ENCODE data around the gene OSBPL1A. TPM values are rescaled to one million over a fixed set of nuclear protein-coding genes. Genes with fewer than 3 reads are reported as not detected.

Gene OSBPL1A
- total and polyA plus RNA-seq, 2 experiments from 2014 or later, result 14.9 to 24.1 TPM

DNA sequence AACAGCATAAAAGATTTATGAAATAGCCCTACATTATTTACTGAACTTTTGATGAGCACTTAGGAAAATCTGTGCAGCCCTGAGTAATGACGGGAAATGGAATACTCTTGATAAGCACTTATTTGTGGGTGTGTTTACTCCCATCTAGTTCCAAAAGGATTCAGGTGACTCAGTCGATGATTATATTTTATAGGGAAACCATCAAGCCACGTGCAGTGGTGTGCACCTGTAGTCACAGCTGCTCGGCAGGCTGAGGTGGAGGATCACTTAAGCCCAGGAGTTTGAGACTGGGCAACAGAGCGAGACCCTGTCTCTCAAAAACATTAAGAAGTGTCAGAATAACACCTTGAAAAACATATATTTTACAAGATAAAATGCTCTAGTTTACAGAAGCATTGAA is 166.9 kb downstream of the OSBPL1A start:
- Histone ChIP-seq H3K4me1 (ENCODE audit: insufficient read depth) (peaks cover 26% of the 10 kb centered on the region), H3K4me2 (ENCODE audit: unreplicated experiment) (no peak overlapping the region), H3K36me3 (ENCODE audit: low read depth) (no peaks in the 10 kb centered on the region), H2AFZ (no peak overlapping the region), H3K79me2 (ENCODE audit: insufficient read depth) (no peaks in the 10 kb centered on the region), H3K9ac (no peak overlapping the region), H3F3A (ENCODE audit: insufficient read depth) (peaks cover 21% of the 10 kb centered on the region), H3K27me3 (replicated peaks; ENCODE audit: insufficient read depth) (no peaks in the 10 kb centered on the region), H3K4me3 (no peak overlapping the region), H3K27ac (no peak overlapping the region), H4K20me1 (ENCODE audit: insufficient read depth) (no peaks in the 10 kb centered on the region), H3K9me2 (ENCODE audit: insufficient read depth) (no peaks in the 10 kb centered on the region), H3K9me3 (ENCODE audit: low read depth) (no peaks in the 10 kb centered on the region)
- TF ChIP-seq EZH2phosphoT487 (IDR thresholded peaks at IDR 0.05; ENCODE audit: insufficient read depth, low read depth) (no peak), EZH2 (IDR thresholded peaks at IDR 0.05; ENCODE audit: insufficient read depth, poor library complexity, severe bottlenecking) (no peak)
- no peak for DNase-seq
- in situ Hi-C loops (cut with MboI), result no loop called here
- 97 to 98% methylated on average over 5 of the region's 5 CpGs for WGBS, 2 experiments (ENCODE audit: low coverage in 1 of 2, low lambda C conversion rate in 2 of 2, missing lambda C conversion rate in 2 of 2)

- no peaks in the 10 kb centered on the region for H3K36me3 ChIP-seq (ENCODE audit: low read depth)
- TF ChIP-seq EZH2 (IDR thresholded peaks at IDR 0.05; ENCODE audit: insufficient read depth, poor library complexity, severe bottlenecking) (no peak), EZH2phosphoT487 (IDR thresholded peaks at IDR 0.05; ENCODE audit: insufficient read depth, low read depth) (no peak)
- H3K9me3 ChIP-seq (ENCODE audit: low read depth), result no peaks in the 10 kb centered on the region
- H3K27ac ChIP-seq, result no peak overlapping the region
- in situ Hi-C loops (cut with MboI), result no loop called here
- no peaks in the 10 kb centered on the region for H3K9me2 ChIP-seq (ENCODE audit: insufficient read depth)
- H3K4me2 ChIP-seq (ENCODE audit: unreplicated experiment), result peak overlapping the region; percentile 21
- H3K79me2 ChIP-seq (ENCODE audit: insufficient read depth), result no peaks in the 10 kb centered on the region
- H3K4me3 ChIP-seq, result no peak overlapping the region
- no peak overlapping the region for H3K9ac ChIP-seq
- H3K27me3 ChIP-seq (replicated peaks; ENCODE audit: insufficient read depth), result no peaks in the 10 kb centered on the region
- no peaks in the 10 kb centered on the region for H4K20me1 ChIP-seq (ENCODE audit: insufficient read depth)
- peaks cover 21% of the 10 kb centered on the region for H3F3A ChIP-seq (ENCODE audit: insufficient read depth)
- 89 to 96% methylated on average over 6 of the region's 6 CpGs for WGBS, 2 experiments (ENCODE audit: low coverage in 1 of 2, low lambda C conversion rate in 2 of 2, missing lambda C conversion rate in 2 of 2)
- peak; percentile 16 for DNase-seq
- H2AFZ ChIP-seq, result no peak overlapping the region
- H3K4me1 ChIP-seq (ENCODE audit: insufficient read depth), result peaks cover 26% of the 10 kb centered on the region
These were observed 169.0 kb downstream of the OSBPL1A start for GRCh38 chr18:24228667-24229041.

DNA sequence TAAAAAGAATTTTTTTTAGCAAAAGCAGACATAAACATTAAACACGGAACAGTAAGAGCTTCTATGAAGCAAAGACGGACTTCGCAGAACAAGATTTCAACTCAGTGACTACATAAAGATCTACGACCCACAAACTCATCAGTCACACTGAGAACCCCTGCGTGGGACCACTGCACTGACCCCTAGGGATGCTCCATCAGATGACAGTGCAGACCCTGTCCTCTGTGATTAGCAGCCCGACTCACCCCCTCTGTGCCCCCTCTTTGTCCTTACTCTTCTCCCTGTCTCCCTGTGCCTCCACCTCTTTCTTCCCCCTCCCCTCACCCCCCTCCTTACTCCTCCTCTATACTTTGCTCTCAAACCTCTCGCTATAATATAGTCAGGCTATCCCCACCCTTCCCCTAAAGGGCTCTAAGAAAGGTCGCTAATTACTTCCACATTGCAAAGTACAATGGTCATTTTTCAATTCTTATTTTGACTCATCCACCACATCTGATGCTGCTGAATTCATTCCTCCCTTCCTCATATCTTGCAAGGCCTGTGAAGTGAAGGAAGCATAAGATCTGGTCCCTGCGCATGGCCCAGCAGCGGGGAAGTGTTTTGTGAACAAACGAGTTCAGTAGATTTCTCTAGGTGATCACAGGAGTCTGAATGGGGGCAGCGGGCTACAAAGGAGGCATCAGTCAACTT is 169.5 kb downstream of the OSBPL1A start:
- H3K27me3 ChIP-seq (replicated peaks; ENCODE audit: insufficient read depth), result no peaks in the 10 kb centered on the region
- peak; percentile 74 for DNase-seq
- no peak overlapping the region for H3K27ac ChIP-seq
- no peak overlapping the region for H3K4me3 ChIP-seq
- H3K4me1 ChIP-seq (ENCODE audit: insufficient read depth), result peaks cover 26% of the 10 kb centered on the region
- no peak overlapping the region for H2AFZ ChIP-seq
- H3K4me2 ChIP-seq (ENCODE audit: unreplicated experiment), result peak overlapping the region; percentile 21
- H3K9me3 ChIP-seq (ENCODE audit: low read depth), result no peaks in the 10 kb centered on the region
- H3K36me3 ChIP-seq (ENCODE audit: low read depth), result no peaks in the 10 kb centered on the region
- H3K79me2 ChIP-seq (ENCODE audit: insufficient read depth), result no peaks in the 10 kb centered on the region
- in situ Hi-C loops (cut with MboI), result no loop called here
- no peaks in the 10 kb centered on the region for H4K20me1 ChIP-seq (ENCODE audit: insufficient read depth)
- peaks cover 21% of the 10 kb centered on the region for H3F3A ChIP-seq (ENCODE audit: insufficient read depth)
- TF ChIP-seq EZH2 (IDR thresholded peaks at IDR 0.05; ENCODE audit: insufficient read depth, poor library complexity, severe bottlenecking), result no peak
- H3K9me2 ChIP-seq (ENCODE audit: insufficient read depth), result no peaks in the 10 kb centered on the region
- 78 to 79% methylated on average over 11 to 12 of the region's 12 CpGs for WGBS, 2 experiments (ENCODE audit: low coverage in 1 of 2, low lambda C conversion rate in 2 of 2, missing lambda C conversion rate in 2 of 2)
- H3K9ac ChIP-seq, result no peak overlapping the region

DNA sequence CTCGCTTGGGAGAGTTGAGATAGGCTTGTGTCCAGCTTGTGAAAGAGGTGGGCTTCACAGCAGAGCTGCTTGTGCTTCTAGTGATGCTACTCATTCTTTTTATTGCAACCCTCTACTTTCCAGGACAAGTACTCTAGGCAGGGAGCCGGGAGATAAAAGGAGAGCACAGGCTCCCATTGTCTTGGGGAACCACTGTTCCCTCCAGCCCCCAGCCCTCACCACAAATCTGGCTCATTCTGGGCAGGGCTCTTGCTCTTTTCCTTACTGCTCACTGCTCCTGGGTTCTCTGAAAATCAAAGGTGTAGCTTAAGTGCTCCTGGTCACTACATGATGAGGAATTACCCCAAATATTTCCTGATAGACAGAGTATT is 177.3 kb downstream of the OSBPL1A start:
- Histone ChIP-seq H3K9ac (no peak overlapping the region), H3K36me3 (ENCODE audit: low read depth) (no peaks in the 10 kb centered on the region), H3K4me3 (no peak overlapping the region), H3K27me3 (replicated peaks; ENCODE audit: insufficient read depth) (no peaks in the 10 kb centered on the region), H3K79me2 (ENCODE audit: insufficient read depth) (no peaks in the 10 kb centered on the region), H3F3A (ENCODE audit: insufficient read depth) (no peaks in the 10 kb centered on the region), H2AFZ (no peak overlapping the region), H3K9me3 (ENCODE audit: low read depth) (no peaks in the 10 kb centered on the region), H4K20me1 (ENCODE audit: insufficient read depth) (no peaks in the 10 kb centered on the region), H3K4me2 (ENCODE audit: unreplicated experiment) (no peak overlapping the region), H3K27ac (no peak overlapping the region), H3K4me1 (ENCODE audit: insufficient read depth) (no peaks in the 10 kb centered on the region), H3K9me2 (ENCODE audit: insufficient read depth) (no peaks in the 10 kb centered on the region)
- TF ChIP-seq EZH2 (IDR thresholded peaks at IDR 0.05; ENCODE audit: insufficient read depth, poor library complexity, severe bottlenecking) (no peak), EZH2phosphoT487 (IDR thresholded peaks at IDR 0.05; ENCODE audit: insufficient read depth, low read depth) (no peak)
- 95 to 98% methylated on average over 2 of the region's 2 CpGs for WGBS, 2 experiments (ENCODE audit: low coverage in 1 of 2, low lambda C conversion rate in 2 of 2, missing lambda C conversion rate in 2 of 2)
- no peak for DNase-seq
- in situ Hi-C loops (cut with MboI), result no loop called here

Data from GM23248 (cell line).